OCI-LY1 (cell line): Measurements from ENCODE around the gene CDC42EP3.

Source experiments
- EZH2 ChIP-seq: fragments of 200-600 bp; sonication (generic), shearing (Covaris generic); IDR thresholded peaks from 2 replicates; pipeline ENCODE4 v1.8.0; 2017; ENCODE audit warnings: borderline replicate concordance, mixed run types, mild to moderate bottlenecking, antibody characterized with exemption, low read length, moderate library complexity, mixed read lengths
- TF ChIP-seq, protein P1 (sequence below): fragments of 200-600 bp; sonication (generic), shearing (Covaris generic); IDR thresholded peaks from 2 replicates; pipeline ENCODE4 v1.5.1; 2017; ENCODE audit warnings: mild to moderate bottlenecking, antibody characterized with exemption, low read length, moderate library complexity, mixed read lengths

DNA sequence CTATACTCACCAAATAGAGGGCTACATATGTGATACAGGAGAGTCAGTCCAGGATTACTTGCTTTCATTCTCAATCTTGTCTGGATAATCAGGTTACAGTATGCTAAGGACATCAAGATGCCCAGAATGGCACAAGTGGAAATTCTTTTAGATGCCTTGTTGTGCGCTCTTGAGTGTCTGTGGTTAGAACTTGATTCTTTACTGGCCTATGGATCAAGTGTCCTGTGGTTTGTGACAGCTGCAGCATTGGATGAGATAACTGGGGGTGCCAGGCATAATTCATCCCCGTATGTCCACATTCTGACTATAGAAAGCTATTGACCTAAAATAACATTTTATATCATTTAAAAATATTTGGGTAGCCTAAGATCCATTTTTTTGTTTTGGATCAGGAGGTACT, 40.1 kb downstream of the CDC42EP3 start:
- TF ChIP-seq, protein P1, sequence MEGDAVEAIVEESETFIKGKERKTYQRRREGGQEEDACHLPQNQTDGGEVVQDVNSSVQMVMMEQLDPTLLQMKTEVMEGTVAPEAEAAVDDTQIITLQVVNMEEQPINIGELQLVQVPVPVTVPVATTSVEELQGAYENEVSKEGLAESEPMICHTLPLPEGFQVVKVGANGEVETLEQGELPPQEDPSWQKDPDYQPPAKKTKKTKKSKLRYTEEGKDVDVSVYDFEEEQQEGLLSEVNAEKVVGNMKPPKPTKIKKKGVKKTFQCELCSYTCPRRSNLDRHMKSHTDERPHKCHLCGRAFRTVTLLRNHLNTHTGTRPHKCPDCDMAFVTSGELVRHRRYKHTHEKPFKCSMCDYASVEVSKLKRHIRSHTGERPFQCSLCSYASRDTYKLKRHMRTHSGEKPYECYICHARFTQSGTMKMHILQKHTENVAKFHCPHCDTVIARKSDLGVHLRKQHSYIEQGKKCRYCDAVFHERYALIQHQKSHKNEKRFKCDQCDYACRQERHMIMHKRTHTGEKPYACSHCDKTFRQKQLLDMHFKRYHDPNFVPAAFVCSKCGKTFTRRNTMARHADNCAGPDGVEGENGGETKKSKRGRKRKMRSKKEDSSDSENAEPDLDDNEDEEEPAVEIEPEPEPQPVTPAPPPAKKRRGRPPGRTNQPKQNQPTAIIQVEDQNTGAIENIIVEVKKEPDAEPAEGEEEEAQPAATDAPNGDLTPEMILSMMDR: no peak
- no peak for TF ChIP-seq EZH2
